ENCODE data around the gene AFF3.

DNA sequence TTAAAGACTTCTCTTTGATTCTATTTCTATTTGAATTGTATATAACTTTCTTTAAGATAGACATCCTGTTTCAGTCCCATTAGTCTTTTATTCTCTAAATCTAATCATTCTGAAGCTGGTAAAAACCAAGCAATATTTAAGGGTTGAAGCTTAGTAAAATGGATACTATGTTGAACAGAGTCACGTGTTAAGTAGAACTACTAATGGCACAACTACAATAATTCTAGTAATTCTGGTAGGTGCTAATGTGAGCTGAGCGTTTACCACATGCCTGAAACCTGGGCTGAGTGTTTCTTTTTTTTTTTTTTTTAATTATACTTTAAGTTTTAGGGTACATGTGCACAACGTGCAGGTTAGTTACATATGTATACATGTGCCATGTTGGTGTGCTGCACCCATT is 8.9 kb upstream of the AFF3 start:
- TF ChIP-seq CTCF (IDR thresholded peaks at IDR 0.05) (no peak), ZFX (IDR thresholded peaks at IDR 0.05; ENCODE audit: borderline replicate concordance) (no peak)

Data from 22Rv1 (cell line).